NOMO-1 treated with dmso at 0.1 percent for 144 hours (cell line): ENCODE measurements around the gene PHRF1.
A peak's percentile ranks its signal among the peaks of the same experiment; 100 is the strongest.

Source experiments
- DNase-seq: peaks from one replicate; lab custom pipeline; 2025; ENCODE audit not compliant: unreplicated experiment; lab: John Stamatoyannopoulos, UW

The PHRF1 gene

DNA sequence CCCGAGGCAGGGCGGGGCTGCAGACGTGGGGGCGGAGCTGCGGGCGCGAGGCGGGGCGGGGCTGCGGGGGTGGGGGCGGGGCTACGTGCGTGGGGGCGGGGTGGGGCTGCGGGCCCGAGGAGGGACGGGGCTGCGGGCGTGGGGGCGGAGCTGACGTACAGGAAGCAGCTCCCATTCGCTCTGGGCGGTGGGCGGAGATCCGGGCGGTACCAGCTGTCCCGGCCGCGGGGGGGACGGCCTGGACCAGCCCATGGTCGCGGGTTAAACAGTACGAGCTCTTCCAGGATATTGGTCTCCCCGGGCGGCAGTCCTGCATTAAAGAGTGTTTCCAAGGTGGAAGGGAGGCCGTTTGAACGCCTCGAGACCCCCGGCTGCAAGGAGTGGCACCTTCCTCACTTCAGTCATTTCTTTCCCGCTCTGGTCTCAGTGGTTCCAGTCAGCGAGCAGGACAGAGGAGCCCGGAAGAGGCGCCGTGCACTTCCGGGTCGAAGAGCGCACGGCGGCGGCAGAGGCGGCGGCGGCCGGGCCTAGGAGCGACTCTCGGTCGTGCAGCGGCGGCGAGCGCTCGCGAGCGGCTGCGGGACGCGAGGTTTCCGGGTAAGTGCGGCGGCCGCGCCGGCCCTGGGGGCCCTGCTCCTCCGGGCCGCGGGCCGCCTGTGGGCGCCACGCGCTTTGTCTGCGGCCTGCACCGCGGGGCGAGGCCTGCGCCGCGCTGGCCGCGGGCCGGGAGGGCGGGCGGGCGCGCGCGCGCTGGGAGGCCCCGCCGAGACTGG lies at the start of gene PHRF1:
PHRF1 (plus strand) TSS at position 475 of the 773 bp plus-strand sequence. CDS start 5,043 bp downstream, outside the sequence.
- DNase-seq = peak; percentile 90

DNA sequence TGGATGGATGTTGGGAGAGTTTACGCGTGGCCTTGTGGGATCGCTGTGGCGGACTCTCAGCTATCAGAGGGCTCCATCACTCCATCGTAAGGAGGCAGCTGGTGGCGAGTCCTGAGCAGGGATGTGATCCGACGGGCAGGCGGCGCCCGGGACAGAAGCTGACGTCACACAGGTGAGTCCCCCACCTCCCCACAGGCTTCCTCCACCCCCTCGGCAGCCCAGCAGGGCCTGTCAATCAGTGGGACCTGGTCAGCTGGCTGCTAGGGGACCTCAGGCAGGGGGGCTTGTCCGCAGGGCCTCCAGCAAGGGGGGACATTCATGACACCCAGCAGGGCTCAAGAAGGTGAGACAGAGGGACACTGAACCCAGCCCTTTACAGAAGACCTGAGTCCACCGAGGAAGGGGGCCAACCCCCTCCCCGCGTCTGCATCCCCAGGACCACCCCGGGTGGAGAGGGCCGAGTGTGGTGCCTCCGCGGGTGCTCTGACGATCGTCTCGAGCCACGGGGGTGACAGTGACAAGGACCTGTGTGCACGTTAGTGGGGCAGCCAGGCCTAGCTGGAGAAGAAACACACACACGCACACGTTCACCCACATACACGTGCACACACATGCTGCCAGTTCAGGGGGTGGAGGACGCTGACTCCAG lies 48.0 kb upstream of the PHRF1 start:
- no peak for DNase-seq

DNA sequence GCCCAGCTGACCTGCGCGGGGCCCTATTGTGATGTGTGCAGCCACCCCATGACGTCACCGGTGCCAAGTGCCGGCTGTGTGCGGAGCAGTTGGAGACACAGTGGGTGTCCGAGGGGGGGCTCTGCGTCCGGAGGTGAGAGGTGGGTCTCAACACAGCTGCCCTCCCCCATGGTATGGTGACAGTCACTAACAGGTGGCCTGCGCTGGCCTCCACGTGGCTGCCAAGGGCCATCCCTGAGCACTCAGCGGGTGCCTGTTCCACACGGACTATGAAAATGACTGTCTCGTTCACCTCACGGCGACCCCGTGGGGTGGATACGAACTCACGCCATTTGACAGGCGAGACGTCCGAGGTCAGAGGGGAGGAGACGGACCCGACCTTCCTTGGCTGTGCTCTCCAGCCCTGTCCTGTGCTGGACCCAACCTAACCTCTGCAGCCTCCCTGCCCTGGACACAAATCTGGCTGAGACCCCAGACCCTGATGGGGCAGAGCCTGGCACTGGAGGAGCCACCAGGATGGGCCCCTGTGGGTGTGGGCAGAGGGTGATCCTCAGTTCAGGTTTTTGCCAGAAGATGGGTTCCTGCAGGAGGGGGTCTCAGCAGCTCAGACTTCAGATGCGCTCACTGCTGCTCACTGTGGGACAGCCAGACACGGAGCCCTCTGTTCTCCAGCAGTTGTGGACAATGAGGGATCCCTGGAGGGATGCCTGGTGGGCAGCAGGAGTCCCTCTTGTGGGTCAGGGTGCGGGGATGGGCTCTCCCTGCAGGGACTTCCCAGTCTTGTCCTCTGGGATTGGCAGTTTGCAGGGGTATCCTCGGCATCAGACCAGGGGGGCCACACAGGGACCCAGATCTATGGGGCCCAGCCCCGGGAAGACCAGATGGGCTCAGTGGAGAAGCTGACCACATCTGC lies 47.2 kb upstream of the PHRF1 start:
- no peak for DNase-seq

DNA sequence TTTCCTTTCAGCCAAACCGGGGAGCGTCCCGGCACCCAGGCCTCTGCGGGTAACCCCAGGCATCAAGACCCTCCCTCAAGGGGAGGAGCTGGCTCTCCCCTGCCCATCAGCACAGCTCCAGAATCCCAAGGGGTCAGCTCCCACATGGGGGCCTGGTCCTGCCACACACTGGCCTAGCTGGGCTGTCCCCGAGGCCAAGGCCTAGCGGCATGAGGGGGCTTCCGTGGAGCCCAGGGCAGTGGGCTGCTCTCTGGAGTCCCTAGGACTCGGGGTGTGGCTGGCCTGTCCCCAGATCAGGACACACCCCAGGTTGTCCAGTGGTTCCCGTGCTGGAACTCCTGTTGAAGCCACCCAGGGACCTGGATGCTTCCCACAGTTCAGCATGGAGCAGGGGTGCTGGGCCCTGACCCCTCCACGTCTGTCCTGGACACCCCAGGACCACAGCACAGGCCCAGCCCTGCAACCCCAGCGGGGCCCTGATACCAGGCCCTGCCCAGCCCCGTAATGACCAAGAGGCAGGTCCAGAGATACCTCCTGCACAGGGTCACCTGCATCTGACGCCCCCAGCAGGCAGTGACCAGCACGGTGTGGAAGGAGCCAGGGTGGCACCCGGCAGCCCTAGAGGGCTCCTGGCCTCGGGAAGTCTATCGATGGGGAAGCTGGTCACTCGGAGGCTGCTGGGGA lies 46.4 kb upstream of the PHRF1 start:
- DNase-seq = no peak

DNA sequence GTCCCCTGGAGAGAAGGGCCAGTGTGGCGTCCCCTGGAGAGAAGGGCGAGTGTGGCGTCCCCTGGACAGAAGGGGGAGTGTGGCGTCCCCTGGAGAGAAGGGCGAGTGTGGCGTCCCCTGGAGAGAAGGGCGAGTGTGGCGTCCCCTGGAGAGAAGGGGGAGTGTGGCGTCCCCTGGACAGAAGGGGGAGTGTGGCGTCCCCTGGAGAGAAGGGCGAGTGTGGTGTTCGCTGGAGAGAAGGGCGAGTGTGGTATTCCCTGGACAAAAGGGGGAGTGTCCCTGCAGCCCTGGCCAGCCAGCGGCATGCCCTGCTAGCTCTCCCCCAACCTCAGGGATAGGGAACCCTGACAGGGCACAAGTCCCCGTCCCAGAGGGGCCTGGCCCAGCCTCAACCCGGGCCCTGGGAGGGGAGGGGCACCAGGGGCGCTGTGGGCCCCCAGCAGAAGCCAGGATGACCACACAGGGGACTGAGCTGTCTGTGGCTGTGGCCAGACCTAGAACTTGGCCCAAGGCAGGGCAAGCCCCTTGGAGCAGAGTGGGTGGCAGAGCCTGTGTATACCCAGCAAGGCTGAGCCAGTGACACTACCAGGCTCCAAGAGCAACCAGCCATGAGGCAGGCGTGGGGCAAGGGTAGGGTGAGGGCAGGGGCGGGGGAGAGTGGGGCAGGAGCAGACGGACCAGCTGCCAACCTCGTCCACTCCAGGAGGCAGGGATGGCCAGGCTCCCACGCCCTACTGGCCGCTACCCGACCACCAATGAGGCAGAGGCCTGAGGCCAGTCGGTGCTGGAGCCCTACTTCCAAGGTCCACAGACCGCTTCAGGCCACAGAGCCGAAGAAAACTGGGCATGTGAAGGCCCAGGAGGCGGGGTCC lies 45.1 kb upstream of the PHRF1 start:
- DNase-seq = no peak

- DNase-seq = no peak
These were observed 44.2 kb upstream of the PHRF1 start for GRCh38 chr11:531919-532526.

DNA sequence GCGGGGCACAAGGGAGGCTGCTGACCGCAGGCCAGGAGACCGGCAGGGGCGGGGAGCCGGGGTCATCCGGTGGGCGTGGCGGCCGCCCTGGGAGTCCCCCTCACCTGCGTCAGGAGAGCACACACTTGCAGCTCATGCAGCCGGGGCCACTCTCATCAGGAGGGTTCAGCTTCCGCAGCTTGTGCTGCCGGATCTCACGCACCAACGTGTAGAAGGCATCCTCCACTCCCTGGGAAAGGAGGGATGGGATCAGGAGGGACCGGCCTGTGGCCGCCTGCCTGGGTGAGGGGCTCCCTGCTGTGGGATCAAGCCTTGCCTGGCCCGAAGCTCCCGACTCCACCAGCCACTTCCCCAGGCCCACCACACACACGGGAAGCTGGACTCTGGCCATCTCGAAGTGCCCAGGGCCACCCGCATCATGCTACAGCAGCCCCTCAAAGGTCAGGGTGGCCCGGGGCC lies 43.7 kb upstream of the PHRF1 start:
- no peak for DNase-seq

DNA sequence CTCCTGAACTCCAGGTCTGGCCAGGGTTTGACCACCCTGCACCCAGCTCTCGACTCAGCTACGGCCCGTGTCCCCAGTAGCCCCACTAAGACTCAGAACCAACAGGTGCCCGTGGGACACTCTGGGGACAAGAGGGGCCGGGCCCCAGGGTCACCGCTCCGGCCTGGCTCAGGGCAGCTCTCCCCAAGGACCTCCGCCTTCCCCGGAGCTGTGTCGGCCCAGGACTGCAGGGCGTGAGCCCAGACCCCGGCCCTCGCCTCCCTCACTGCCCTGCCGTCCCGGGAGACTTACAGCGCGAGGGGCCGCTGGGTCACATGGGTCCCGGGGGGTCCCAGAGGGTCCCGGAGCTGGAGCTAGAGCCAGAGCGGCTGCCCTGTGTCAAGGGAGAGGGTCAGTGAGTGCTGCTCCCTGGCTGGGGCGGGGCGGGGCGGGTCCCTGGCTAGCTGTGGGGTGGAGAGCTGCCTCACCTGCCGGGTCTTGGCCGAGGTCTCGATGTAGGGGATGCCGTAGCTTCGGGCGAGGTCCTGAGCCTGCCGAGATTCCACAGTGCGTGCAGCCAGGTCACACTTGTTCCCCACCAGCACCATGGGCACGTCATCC lies 43.2 kb upstream of the PHRF1 start:
- DNase-seq = no peak

DNA sequence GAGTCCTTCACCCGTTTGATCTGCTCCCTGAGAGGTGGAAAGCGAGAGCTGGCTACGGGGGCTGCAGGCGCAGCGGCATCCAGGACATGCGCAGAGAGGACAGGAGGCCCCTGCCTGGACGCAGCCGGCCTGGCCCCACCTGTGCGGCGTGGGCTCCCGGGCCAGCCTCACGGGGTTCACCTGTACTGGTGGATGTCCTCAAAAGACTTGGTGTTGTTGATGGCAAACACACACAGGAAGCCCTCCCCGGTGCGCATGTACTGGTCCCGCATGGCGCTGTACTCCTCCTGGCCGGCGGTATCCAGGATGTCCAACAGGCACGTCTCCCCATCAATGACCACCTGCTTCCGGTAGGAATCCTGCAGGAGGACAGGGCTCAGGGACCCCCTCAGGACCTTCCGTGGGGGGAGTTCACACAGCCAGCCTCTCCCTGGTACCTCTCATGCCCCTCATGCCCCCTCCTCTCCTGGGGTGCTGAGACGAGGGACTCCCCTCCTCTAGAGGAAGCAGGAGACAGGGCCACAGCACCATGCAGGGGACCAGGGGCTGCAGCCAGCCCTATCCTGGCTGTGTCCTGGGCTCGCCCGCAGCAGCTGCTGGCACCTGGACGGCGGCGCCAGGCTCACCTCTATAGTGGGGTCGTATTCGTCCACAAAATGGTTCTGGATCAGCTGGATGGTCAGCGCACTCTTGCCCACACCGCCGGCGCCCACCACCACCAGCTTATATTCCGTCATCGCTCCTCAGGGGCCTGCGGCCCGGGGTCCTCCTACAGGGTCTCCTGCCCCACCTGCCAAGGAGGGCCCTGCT lies 42.5 kb upstream of the PHRF1 start:
- DNase-seq = no peak

- no peak for DNase-seq
These were observed 41.7 kb upstream of the PHRF1 start for GRCh38 chr11:534396-535209.

DNA sequence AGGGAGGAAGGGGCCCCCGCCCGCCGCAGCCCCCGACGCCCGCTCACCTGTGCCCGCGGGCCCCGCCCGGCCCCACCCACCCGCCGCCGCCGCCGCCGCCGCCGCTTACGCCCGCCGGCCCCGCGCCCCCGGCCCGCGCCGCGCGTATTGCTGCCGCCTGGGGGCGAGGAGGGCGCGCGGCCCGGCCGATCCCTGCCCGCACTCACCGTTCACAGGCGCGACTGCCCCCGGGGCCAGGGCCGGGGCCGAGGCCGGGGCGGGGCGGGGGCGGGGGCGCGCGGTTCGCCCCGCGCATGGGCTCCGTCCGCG lies 41.1 kb upstream of the PHRF1 start:
- no peak for DNase-seq

- peak; percentile 81 for DNase-seq
These were observed 40.5 kb upstream of the PHRF1 start, which contains the start of gene HRAS for GRCh38 chr11:535519-536454. Gene HRAS, minus strand, starts transcription at chr11:535576.

DNA sequence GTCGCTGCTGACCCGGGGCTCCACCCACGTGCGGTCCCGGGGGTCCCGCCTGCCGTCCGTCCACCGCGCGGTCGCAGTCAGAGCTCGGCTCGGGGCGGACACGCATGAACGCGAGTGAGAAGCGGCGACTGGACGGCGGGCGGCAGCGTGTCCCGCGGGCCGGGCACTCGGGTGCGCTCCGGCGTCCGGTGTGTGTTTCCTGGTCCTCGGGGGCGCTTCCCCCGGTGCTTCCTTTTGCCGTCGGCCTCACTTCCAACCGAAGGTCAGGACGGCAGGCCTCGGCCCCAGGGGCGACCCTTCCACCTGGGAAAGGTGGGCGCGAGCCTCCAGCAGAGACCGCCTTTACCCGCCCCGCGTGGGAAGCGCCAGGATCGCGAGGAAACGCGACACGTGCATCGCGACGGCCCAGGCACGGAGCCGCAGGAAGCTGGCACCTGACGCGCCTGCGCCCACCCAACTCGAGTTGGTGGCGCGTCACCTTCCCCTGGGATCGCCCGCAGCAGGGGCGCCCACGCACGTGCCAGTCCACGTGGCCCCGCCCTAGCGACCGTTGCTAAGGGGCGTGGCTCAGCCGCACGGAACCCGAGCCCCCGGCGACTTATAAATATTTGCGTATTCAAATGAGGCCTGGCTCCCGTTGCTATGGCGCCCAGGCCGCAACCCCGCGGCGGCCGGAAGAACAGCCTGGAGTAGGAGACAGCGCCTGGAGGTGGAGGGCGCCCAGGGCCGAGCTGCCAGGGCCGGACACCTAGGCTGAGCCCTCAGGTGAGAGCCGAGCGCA lies 39.2 kb upstream of the PHRF1 start, which contains the start of gene LRRC56:
LRRC56 (plus strand) TSS at position 687 of the 781 bp plus-strand sequence. CDS start 3,158 bp downstream, outside the sequence.
- DNase-seq = peak; percentile 80

DNA sequence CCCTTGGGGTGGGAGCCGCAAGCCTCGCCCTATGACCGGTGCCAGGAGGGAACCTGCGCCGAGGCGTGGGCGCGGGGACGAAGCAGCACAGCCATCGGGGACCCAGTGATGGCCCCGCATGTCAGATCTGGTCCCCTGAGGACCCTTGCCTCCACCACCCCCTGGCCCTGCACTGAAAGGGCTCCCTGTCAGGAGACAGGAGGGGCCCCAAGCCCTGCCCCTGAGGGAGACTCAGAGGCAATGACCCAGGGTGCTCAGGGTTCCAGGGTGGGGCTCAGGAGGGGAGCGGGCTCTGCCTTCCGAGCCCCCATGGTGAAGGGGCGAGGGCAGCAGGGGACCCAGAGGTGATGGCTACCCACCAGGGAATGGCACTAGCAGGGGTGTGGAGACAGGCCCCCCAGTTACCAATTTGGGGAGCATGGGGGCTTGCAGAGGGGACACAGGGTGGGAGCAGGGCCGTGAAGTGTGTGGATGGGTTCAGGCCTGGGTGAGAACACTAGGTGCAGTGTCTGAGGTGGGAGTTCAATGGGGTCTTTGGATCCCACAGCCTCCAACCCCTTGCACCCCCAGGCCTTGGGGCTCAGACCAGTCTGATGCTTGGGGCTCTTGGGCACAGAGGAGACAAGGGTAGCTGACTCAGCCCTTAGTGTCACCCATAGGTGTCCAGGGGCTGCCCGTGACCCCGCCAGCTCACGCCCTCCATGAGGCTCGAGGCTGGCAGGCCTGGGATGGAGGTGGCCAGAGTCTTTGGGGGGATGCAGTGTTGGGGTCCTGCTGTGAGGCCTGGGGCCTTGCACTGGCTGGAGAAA lies 38.4 kb upstream of the PHRF1 start:
- DNase-seq = no peak
